ENCODE data around the gene EVC.

The EVC gene

DNA sequence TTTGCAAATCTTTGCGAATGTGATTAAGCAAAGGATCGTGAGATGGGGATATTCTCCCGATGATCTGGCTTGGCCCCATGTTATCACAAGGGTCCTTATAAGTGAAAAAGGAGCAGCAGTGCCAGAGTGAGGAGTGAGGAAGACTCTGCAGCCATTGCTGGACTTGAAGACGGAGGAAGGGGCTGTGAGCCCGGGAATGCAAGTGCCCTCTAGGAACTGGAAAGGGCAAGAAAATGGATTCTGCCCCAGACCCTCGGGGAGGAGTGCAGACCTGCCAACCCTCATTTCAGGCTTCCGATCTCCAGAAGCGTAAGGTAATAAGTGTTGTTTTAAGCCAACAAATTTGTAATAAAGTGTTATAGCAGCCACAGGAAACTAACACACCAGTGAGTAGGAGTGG is 76.3 kb downstream of the EVC start:
- POLR2A ChIA-PET, result no interaction called here
- TF ChIP-seq, protein P1, sequence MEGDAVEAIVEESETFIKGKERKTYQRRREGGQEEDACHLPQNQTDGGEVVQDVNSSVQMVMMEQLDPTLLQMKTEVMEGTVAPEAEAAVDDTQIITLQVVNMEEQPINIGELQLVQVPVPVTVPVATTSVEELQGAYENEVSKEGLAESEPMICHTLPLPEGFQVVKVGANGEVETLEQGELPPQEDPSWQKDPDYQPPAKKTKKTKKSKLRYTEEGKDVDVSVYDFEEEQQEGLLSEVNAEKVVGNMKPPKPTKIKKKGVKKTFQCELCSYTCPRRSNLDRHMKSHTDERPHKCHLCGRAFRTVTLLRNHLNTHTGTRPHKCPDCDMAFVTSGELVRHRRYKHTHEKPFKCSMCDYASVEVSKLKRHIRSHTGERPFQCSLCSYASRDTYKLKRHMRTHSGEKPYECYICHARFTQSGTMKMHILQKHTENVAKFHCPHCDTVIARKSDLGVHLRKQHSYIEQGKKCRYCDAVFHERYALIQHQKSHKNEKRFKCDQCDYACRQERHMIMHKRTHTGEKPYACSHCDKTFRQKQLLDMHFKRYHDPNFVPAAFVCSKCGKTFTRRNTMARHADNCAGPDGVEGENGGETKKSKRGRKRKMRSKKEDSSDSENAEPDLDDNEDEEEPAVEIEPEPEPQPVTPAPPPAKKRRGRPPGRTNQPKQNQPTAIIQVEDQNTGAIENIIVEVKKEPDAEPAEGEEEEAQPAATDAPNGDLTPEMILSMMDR (IDR thresholded peaks at IDR 0.05; ENCODE audit: control extremely low read depth, extremely low read depth, low read depth, missing control alignments), result no peak
- CTCF ChIA-PET, result no interaction called here
- no peak for DNase-seq (ENCODE audit: extremely low spot score)

DNA sequence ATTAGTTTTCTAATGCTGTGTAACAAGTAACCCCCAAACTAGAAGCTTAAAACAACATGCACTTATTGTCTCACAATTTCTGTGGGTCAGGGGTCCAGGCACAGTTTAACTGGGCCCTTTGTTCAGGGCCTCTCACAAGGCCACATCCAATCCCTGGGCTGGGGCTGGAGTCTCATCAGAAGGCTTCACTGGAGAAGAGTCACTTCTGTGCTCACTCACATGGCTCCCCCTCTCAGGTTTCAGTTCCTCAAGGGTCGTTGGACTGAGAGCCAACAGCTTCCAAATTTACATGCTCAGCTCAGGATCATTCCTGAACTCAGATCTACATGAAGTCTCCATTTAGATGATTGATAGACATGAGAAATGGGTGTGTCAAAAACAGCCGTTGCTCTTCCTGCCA is 77.1 kb downstream of the EVC start:
- DNase-seq (ENCODE audit: extremely low spot score), result no peak
- ChIA-PET POLR2A (no interaction called here), CTCF (no interaction called here)
- TF ChIP-seq, protein P1 (IDR thresholded peaks at IDR 0.05; ENCODE audit: control extremely low read depth, extremely low read depth, low read depth, missing control alignments), result no peak

DNA sequence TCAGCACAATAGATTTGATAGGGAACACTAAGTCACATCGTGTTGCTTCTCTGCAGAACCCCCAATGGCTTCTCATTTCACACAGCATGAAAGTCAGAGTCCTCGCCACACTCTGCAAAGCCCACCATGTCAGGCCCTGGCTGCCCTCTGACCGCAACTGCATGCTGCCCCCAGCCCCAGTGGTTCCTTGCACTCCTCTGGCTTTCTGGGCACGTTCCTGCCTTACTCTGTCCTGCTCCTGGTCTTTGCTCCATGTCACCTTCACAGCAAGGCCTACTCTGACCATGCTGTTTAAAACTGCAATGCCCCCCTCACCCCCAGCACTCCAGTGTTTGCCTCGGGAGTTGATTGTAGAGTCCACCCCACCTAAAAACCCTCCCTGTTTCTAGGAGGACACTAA is 78.1 kb downstream of the EVC start:
- TF ChIP-seq, protein P1 (IDR thresholded peaks at IDR 0.05; ENCODE audit: control extremely low read depth, extremely low read depth, low read depth, missing control alignments), result no peak
- POLR2A ChIA-PET, result no interaction called here
- no peak for DNase-seq (ENCODE audit: extremely low spot score)
- CTCF ChIA-PET, result no interaction called here

DNA sequence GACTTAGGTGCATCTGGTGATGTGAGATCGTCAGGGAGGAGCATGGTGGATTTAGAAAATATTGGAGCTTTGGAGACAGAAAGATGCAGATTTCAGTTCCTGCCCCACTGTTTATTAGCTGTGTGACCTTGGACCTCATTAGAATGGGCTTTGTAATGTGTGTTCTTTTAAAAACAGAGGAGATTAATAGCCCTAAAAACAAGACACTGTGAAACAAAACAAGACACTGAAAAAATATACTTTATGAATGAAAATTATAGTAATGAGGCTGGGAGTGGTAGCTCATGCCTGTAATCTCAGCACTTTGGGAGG is 79.5 kb downstream of the EVC start:
- ChIA-PET CTCF (interaction anchor here (0.7 to 1.5 kb wide), 2 partner anchors 10 to 161 kb away, joined by 3 read pairs; no protein-coding TSS in a partner anchor), POLR2A (no interaction called here)
- no peak for DNase-seq (ENCODE audit: extremely low spot score)
- TF ChIP-seq, protein P1 (IDR thresholded peaks at IDR 0.05; ENCODE audit: control extremely low read depth, extremely low read depth, low read depth, missing control alignments), result no peak

DNA sequence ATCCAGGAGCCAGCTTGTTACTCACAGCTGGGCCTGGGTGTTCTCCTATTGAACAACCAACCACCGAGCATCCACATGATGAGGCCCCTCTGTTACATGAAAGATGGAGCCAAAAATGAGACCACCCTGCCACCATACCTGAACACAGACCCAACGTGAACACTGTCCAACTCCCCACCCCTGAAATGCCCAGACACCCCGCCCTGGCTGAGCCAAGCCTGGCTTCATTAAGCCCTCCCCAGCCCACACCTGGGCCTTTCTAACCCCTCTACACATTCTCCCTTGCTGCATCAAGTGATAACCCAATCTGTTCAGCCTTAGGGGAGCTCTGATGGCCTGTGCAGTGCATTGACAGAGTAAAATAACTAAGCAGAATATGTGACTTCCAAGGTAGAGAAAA is 80.7 kb downstream of the EVC start:
- TF ChIP-seq, protein P1 (IDR thresholded peaks at IDR 0.05; ENCODE audit: control extremely low read depth, extremely low read depth, low read depth, missing control alignments), result no peak
- CTCF ChIA-PET, result interaction anchor here (1.5 kb wide), 1 partner anchor 11 kb away, joined by 3 read pairs; no protein-coding TSS in a partner anchor
- POLR2A ChIA-PET, result no interaction called here
- no peak for DNase-seq (ENCODE audit: extremely low spot score)

DNA sequence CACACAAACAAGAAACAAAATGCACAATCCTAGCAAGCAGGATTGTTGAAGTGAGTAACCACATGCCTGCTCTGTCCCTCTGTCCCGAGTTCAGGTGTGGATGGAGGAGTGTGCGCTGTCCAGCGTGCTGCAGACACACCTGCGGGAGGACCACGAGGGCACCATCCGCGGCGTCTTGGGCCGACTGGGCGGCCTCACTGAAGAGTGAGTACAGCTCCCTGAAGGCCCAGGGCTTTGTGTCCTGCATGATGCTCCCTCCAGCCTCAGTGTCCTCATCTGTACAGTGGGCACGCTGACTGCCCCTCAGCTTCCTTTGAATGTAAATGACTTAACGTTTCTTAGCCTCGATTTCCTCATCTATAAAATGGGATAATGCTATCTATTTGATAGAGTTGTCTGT is 82.5 kb downstream of the EVC start:
- TF ChIP-seq, protein P1 (IDR thresholded peaks at IDR 0.05; ENCODE audit: control extremely low read depth, extremely low read depth, low read depth, missing control alignments), result no peak
- DNase-seq (ENCODE audit: extremely low spot score), result no peak
- POLR2A ChIA-PET, result no interaction called here
- CTCF ChIA-PET, result interaction anchor here (1.5 kb wide), 1 partner anchor 19 kb away, joined by 4 read pairs; no protein-coding TSS in a partner anchor

DNA sequence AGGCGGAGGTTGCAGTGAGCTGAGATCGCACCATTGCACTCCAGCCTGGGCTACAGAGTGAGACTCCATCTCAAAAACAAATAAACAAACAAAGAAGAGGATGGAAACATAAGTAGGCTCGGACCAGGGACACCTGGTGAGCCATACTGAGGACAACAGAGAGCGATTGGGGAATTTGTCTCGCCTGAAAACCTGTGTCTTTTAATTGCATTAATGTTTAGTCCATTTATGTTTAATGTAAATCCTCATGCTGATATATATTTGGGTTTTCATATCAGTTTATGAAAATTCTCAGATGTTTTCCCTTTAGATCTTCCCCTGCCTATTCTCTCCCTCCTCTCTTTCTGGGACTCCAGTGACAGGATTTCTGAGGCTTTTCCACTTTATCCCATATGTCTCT is 84.6 kb downstream of the EVC start:
- ChIA-PET POLR2A (no interaction called here), CTCF (no interaction called here)
- DNase-seq (ENCODE audit: extremely low spot score), result no peak
- TF ChIP-seq, protein P1 (IDR thresholded peaks at IDR 0.05; ENCODE audit: control extremely low read depth, extremely low read depth, low read depth, missing control alignments), result no peak

Measured in GM10248 (cell line).